ENCODE data around the gene DCDC2. TPM values are rescaled to one million over a fixed set of nuclear protein-coding genes. Genes with fewer than 3 reads are reported as not detected.
"Not testable (repeated sequence)": the region's sequence is repeated elsewhere in the genome, so short reads cannot be mapped to it uniquely, and the experiment has no call there.

Gene DCDC2
- total RNA-seq, 1 donor from 2014 or later, result 0.08 TPM

- intact Hi-C loops (cut with DNase I), result no loop called here
- DNase-seq (ENCODE audit: low spot score), result no peak
These were observed 169.2 kb downstream of the DCDC2 start for GRCh38 chr6:24188578-24189080.

GRCh38 chr6:24187965-24188577 lies 169.8 kb downstream of the DCDC2 start:
- intact Hi-C loops (cut with DNase I), result no loop called here
- no peak for DNase-seq (ENCODE audit: low spot score)

GRCh38 chr6:24186349-24186748 lies 171.5 kb downstream of the DCDC2 start:
- intact Hi-C loops (cut with DNase I), result no loop called here
- no peak for DNase-seq (ENCODE audit: low spot score)

GRCh38 chr6:24183584-24183983 lies 174.3 kb downstream of the DCDC2 start:
- DNase-seq (ENCODE audit: low spot score), result no peak
- intact Hi-C loops (cut with DNase I), result no loop called here

- intact Hi-C loops (cut with DNase I), result no loop called here
- no peak for DNase-seq (ENCODE audit: low spot score)
These were observed 200.0 kb downstream of the DCDC2 start for GRCh38 chr6:24157886-24158285.

GRCh38 chr6:24154121-24154520 lies 203.7 kb downstream of the DCDC2 start:
- intact Hi-C loops (cut with DNase I), result no loop called here
- no peak for DNase-seq (ENCODE audit: low spot score)

GRCh38 chr6:24152014-24152413 lies 205.8 kb downstream of the DCDC2 start:
- DNase-seq (ENCODE audit: low spot score), result no peak
- intact Hi-C loops (cut with DNase I), result no loop called here

GRCh38 chr6:24149836-24150235 lies 208.0 kb downstream of the DCDC2 start:
- intact Hi-C loops (cut with DNase I), result no loop called here
- no peak for DNase-seq (ENCODE audit: low spot score)

- intact Hi-C loops (cut with DNase I), result no loop called here
- no peak for DNase-seq (ENCODE audit: low spot score)
These were observed 208.6 kb downstream of the DCDC2 start for GRCh38 chr6:24149296-24149695.

- DNase-seq (ENCODE audit: low spot score), result no peak
- intact Hi-C loops (cut with DNase I), result no loop called here
These were observed 209.2 kb downstream of the DCDC2 start for GRCh38 chr6:24148684-24149083.

- no peak for DNase-seq (ENCODE audit: low spot score)
- intact Hi-C loops (cut with DNase I), result no loop called here
These were observed 209.7 kb downstream of the DCDC2 start for GRCh38 chr6:24148154-24148570.

- intact Hi-C loops (cut with DNase I), result no loop called here
- no peak for DNase-seq (ENCODE audit: low spot score)
These were observed 210.2 kb downstream of the DCDC2 start for GRCh38 chr6:24147511-24148153.

- intact Hi-C loops (cut with DNase I), result no loop called here
- DNase-seq (ENCODE audit: low spot score), result no peak
These were observed 211.0 kb downstream of the DCDC2 start for GRCh38 chr6:24146871-24147270.

- DNase-seq (ENCODE audit: low spot score), result no peak
- intact Hi-C loops (cut with DNase I), result no loop called here
These were observed 212.1 kb downstream of the DCDC2 start for GRCh38 chr6:24145690-24146131.

GRCh38 chr6:24142733-24143132 lies 215.1 kb downstream of the DCDC2 start:
- intact Hi-C loops (cut with DNase I), result not testable (repeated sequence)

GRCh38 chr6:24140591-24140990 lies 217.3 kb downstream of the DCDC2 start:
- intact Hi-C loops (cut with DNase I), result no loop called here
- no peak for DNase-seq (ENCODE audit: low spot score)

More at GRCh38 chr6:24142733-24143132, 215.1 kb downstream of the DCDC2 start:
- not testable (repeated sequence) for DNase-seq (ENCODE audit: low spot score)

GRCh38 chr6:24139639-24140038 lies 218.2 kb downstream of the DCDC2 start:
- intact Hi-C loops (cut with DNase I), result no loop called here
- DNase-seq (ENCODE audit: low spot score), result no peak

- intact Hi-C loops (cut with DNase I), result no loop called here
- DNase-seq (ENCODE audit: low spot score), result no peak
These were observed 218.8 kb downstream of the DCDC2 start for GRCh38 chr6:24139080-24139479.

- intact Hi-C loops (cut with DNase I), result no loop called here
- DNase-seq (ENCODE audit: low spot score), result no peak
These were observed 226.1 kb downstream of the DCDC2 start for GRCh38 chr6:24131751-24132150.

GRCh38 chr6:24127316-24127715 lies 230.5 kb downstream of the DCDC2 start:
- DNase-seq (ENCODE audit: low spot score), result no peak
- intact Hi-C loops (cut with DNase I), result no loop called here

GRCh38 chr6:24126586-24127192 lies 231.2 kb downstream of the DCDC2 start:
- intact Hi-C loops (cut with DNase I), result no loop called here
- DNase-seq (ENCODE audit: low spot score), result no peak
